GM21381 (cell line): ENCODE data around the gene CRTAP.
"Not testable (repeated sequence)": the region's sequence is repeated elsewhere in the genome, so short reads cannot be mapped to it uniquely, and the experiment has no call there.

Source experiments
- ATAC-seq: cut with Tn5 transposase; IDR thresholded peaks from one replicate; pipeline ENCODE4 v1.9.1; 2021; ENCODE audit warnings: mild to moderate bottlenecking, moderate library complexity; ENCODE audit not compliant: unreplicated experiment

The CRTAP gene

GRCh38 chr3:33113772-33114621 is at the start of gene CRTAP:
CRTAP (plus strand) TSS chr3:33114014; CDS start chr3:33114078, 64 bp downstream.
- peak; percentile 75 for ATAC-seq

- no peak for ATAC-seq
Measured at GRCh38 chr3:33064929-33065328, 48.9 kb upstream of the CRTAP start.

- ATAC-seq: no peak
Measured at GRCh38 chr3:33067484-33067883, 46.3 kb upstream of the CRTAP start.

DNA sequence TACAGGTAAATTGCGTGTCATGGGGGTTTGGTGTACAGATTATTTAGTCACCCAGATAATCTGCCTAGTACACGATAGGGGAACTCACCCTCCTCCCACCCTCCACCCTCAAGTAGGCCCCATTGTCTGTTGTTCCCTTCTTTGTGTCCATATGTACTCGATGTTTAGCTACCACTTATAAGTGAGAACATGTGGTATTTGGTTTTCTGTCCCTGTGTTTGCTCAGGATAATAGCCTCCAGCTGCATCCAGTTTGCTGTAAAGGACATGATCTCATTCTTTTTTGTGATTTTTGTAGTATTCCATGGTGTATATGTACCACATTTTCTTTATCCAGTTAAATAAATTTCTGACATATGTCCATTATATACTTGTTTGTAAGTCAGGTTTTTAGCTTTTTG is 44.0 kb upstream of the CRTAP start:
- not testable (repeated sequence) for ATAC-seq

- no peak for ATAC-seq
Measured at GRCh38 chr3:33071181-33071580, 42.6 kb upstream of the CRTAP start.

GRCh38 chr3:33071946-33072345 is 41.9 kb upstream of the CRTAP start:
- ATAC-seq: no peak

DNA sequence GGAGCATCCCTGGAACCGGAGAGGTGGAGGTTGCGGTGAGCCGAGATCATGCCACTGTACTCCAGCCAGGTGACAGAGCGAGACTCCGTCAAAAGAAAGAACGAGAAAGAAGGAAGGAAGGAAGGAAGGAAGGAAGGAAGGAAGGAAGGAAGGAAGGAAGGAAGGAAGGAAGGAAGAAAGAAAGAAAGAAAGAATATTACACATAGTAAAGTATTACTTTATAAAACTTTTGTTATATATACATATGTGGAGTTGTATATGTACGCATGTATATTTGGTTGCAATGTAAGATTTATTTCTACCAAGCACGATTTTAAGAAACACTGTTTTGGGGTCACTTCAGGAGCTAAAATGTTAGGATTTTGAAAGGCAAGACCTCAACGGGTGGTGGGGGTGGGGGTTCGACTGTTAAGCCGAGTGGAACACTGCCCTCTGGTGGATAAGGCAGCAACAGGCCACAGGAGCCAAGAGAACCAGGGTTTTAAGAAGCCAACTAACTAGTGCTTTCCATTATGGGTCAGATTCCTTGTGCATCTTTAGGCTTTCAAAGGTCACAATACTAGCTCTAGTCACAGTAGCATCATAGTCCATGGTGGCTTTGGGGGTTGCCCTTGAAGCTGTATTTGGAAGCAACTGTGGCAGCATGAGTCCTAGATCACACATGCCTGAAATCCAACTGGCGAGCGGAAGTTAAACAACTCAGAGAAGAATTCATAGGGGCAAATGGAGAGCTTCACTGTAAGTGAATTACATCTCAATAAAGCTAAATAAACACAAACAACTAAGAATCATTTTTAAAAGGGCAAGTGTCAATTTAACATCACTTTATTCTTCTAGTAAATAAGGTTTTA is 39.4 kb upstream of the CRTAP start:
- peak; percentile 57 for ATAC-seq

- no peak for ATAC-seq
Measured at GRCh38 chr3:33075995-33076394, 37.8 kb upstream of the CRTAP start.

DNA sequence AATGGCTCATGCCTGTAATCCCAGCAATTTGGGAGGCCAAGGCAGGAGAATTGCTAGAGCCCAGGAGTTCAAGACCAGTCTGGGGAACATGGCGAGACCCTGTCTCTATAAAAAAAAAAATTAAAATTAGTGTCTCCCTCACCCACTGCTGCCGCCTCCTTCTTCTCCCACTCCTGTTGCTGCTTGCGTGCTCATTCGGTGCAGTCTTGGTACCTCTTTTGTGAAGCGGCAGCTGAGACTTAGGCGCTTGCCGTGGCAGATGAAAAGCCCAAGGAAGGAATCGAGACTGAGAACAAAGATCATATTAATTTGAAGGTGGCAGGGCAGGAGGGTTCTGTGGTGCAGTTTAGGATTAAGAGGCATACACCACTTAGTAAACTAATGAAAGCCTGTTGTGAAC is 36.9 kb upstream of the CRTAP start:
- ATAC-seq: no peak

GRCh38 chr3:33077976-33078375 is 35.8 kb upstream of the CRTAP start:
- ATAC-seq: no peak

GRCh38 chr3:33079813-33080212 is 34.0 kb upstream of the CRTAP start:
- not testable (repeated sequence) for ATAC-seq

DNA sequence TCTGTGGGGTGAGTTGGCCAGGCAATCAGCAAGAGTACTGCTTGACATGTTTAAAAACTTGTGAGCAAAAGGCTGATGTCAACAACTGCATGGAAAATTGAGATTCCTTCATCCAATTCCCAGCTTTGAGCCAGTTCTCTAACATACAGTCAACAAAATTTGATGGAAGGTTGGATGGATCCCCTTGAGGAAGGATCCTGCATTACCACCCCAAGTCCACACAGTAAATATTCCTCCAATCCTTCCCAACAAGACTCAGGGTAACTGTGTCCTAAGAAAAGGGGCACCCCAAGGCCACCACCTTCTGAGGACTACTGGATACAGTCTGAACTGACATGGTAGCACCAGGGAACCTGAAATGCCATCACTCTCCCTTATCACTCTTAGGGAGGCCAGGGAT is 32.0 kb upstream of the CRTAP start:
- no peak for ATAC-seq

- no peak for ATAC-seq
Measured at GRCh38 chr3:33083958-33084357, 29.9 kb upstream of the CRTAP start.

GRCh38 chr3:33088691-33089090 is 25.1 kb upstream of the CRTAP start:
- no peak for ATAC-seq

DNA sequence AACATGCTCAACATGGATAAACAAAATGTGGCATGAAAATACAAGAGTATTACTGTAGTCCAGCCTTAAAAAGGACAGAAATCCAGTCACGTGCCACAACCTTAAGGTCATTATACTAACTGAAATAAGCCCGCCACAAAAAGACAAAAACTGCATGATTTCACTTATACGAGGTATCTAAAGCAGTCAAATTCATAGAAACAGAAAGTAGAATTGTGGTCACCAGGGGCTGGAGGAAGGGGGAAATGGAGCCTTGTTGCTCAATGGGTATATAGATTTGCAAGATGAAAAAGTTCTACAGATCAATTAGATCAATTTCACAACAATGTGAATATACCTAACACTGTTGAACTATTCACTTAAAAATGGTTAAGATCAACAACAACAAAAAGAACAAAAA is 24.3 kb upstream of the CRTAP start:
- peak; percentile 94 for ATAC-seq

- no peak for ATAC-seq
Measured at GRCh38 chr3:33091746-33092145, 22.1 kb upstream of the CRTAP start.

GRCh38 chr3:33092496-33093254 is 21.1 kb upstream of the CRTAP start:
- no peak for ATAC-seq

DNA sequence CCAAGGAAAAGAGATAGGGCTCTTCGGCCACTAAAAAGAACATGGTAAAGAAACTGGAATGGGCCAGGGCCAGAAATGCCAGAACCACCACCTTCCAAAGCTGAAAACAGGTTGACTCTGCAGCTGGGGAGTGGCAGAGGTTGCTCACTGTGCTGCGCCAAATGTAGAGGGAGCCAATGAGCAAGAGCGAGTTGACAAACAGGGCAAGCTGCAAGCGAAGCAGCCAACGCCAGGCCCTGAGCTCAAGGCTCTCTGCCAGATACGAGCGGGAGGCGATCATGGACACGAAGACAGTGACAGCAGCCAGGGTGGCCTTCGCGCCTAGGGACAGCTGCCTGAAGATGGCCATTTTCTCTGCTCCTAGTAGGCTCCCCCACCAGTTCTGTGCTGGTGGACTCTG is 20.0 kb upstream of the CRTAP start:
- no peak for ATAC-seq

DNA sequence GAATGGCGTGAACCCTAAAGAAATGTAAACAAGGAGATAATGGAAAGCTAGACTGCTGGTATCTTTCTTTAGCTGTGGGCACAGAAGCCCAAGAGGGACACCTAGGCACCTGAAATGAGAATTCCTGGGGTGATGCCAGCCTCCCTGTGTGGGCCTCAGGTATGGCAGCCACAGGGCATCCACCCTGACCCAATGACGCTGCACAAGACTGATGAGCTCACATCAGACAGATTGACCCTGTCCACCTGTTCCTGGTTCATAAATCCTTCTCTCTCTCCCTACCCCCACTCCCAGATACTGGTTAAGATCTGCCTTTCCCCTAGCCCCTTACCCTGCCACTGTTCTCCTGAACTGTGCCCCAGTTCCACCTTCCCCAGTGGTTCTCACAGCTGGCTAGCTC is 18.4 kb upstream of the CRTAP start:
- ATAC-seq: no peak

- ATAC-seq: peak; percentile 39
Measured at GRCh38 chr3:33096093-33096868, 17.5 kb upstream of the CRTAP start.
